DND-41 (cell line): ENCODE measurements around the gene ZMPSTE24.

Source experiments
- ATAC-seq: fragments of 200-7000 bp; cut with Tn5 transposase; 3 replicates; pipeline ENCODE4 v1.9.1; 2021; ENCODE audit warnings: low read depth; ENCODE audit not compliant: insufficient read depth
- DNase-seq: peaks from one replicate; pipeline ENCODE4 v3.0.0-alpha.2; 2020
- H2AFZ ChIP-seq: 2 replicates; pipeline ENCODE4 v1.6.0; 2012; ENCODE audit warnings: low read depth, low read length
- H3K27ac ChIP-seq: 2 replicates; pipeline ENCODE4 v1.5.1; 2012; ENCODE audit warnings: low read length, inconsistent platforms
- H3K27me3 ChIP-seq: fragments of 200-600 bp; sonication (generic); 2 replicates; pipeline ENCODE4 v1.6.0; 2012; ENCODE audit warnings: low read length, mild to moderate bottlenecking, inconsistent platforms; ENCODE audit not compliant: insufficient read depth, poor library complexity
- H3K36me3 ChIP-seq: 2 replicates; pipeline ENCODE4 v1.5.1; 2012; ENCODE audit warnings: low read length, inconsistent platforms; ENCODE audit not compliant: insufficient read depth
- H3K4me1 ChIP-seq: 2 replicates; pipeline ENCODE4 v1.5.1; 2012; ENCODE audit warnings: mild to moderate bottlenecking, low read length; ENCODE audit not compliant: insufficient read depth
- H3K4me2 ChIP-seq: 2 replicates; pipeline ENCODE4 v1.6.0; 2012; ENCODE audit warnings: mild to moderate bottlenecking, moderate library complexity, low read length, inconsistent platforms; ENCODE audit not compliant: insufficient read depth
- H3K4me3 ChIP-seq, 2 experiments: fragments of 200-600 bp in 1 of 2; shearing (Covaris generic) in 1 of 2; 2 replicates each; pipeline ENCODE4 v1.5.1; 2012 to 2016; ENCODE audit warnings: inconsistent platforms in 2 of 2, low read length in 2 of 2, mild to moderate bottlenecking in 2 of 2, low read depth in 1 of 2, moderate library complexity in 1 of 2
- H3K79me2 ChIP-seq: 2 replicates; pipeline ENCODE4 v1.6.0; 2012; ENCODE audit warnings: low read length, inconsistent platforms; ENCODE audit not compliant: insufficient read depth
- H3K9ac ChIP-seq: 2 replicates; pipeline ENCODE4 v1.6.0; 2012; ENCODE audit warnings: low read depth, mild to moderate bottlenecking, inconsistent platforms, low read length, moderate library complexity
- H3K9me3 ChIP-seq: 2 replicates; pipeline ENCODE4 v1.5.1; 2012; ENCODE audit warnings: low read length, moderate library complexity, mild to moderate bottlenecking, inconsistent platforms; ENCODE audit not compliant: insufficient read depth, severe bottlenecking
- H4K20me1 ChIP-seq: 2 replicates; pipeline ENCODE4 v1.6.0; 2012; ENCODE audit warnings: low read length; ENCODE audit not compliant: insufficient read depth
- CTCF ChIP-seq: IDR thresholded peaks from 2 replicates; pipeline ENCODE4 v1.5.1; 2012; ENCODE audit warnings: borderline replicate concordance, low read length, moderate library complexity, mild to moderate bottlenecking; ENCODE audit not compliant: poor library complexity, severe bottlenecking; ENCODE audit errors: extremely low read depth
- EZH2 ChIP-seq: IDR thresholded peaks from 3 replicates; pipeline ENCODE4 v1.6.1; 2012; ENCODE audit warnings: borderline replicate concordance, low read depth, mild to moderate bottlenecking, moderate library complexity, low read length, inconsistent platforms; ENCODE audit not compliant: severe bottlenecking

The ZMPSTE24 gene

GRCh38 chr1:40313329-40313957 lies 55.4 kb downstream of the ZMPSTE24 start:
- ATAC-seq = no peak
- H4K20me1 ChIP-seq = no peaks in the 10 kb centered on the region; the same call in 1 of the 2 replicates
- no peaks in the 10 kb centered on the region for H3K9me3 ChIP-seq
- H3K27ac ChIP-seq = no peak overlapping the region
- no peaks in the 10 kb centered on the region for H3K79me2 ChIP-seq
- H3K4me1 ChIP-seq = peaks cover 27% of the 10 kb centered on the region
- H2AFZ ChIP-seq = no peak overlapping the region
- H3K4me2 ChIP-seq = no peak overlapping the region
- no peak overlapping the region for H3K9ac ChIP-seq
- H3K36me3 ChIP-seq = no peaks in the 10 kb centered on the region
- peaks cover 29% of the 10 kb centered on the region for H3K27me3 ChIP-seq
- no peak for TF ChIP-seq CTCF
- TF ChIP-seq EZH2 = no peak
- no peak for DNase-seq
- H3K4me3 ChIP-seq = no peak overlapping the region

GRCh38 chr1:40313958-40314720 lies 56.1 kb downstream of the ZMPSTE24 start:
- H3K4me3 ChIP-seq = 0 out of 4 replicates have a peak overlapping the region, but pooled peaks of 1 of the 2 experiments have one; percentile 54
- peaks cover 27% of the 10 kb centered on the region for H3K4me1 ChIP-seq
- no peaks in the 10 kb centered on the region for H3K36me3 ChIP-seq
- no peak for TF ChIP-seq CTCF
- no peak for TF ChIP-seq EZH2
- peak overlapping the region; percentile 91; the same call in 1 of the 2 replicates for H2AFZ ChIP-seq
- no peak overlapping the region for H3K27ac ChIP-seq
- H4K20me1 ChIP-seq = no peaks in the 10 kb centered on the region; the same call in 1 of the 2 replicates
- ATAC-seq (no peak), DNase-seq (no peak)
- no peak overlapping the region; the same call in 1 of the 2 replicates for H3K9ac ChIP-seq
- H3K9me3 ChIP-seq = no peaks in the 10 kb centered on the region
- peaks cover 29% of the 10 kb centered on the region for H3K27me3 ChIP-seq
- peak overlapping the region; percentile 89 for H3K4me2 ChIP-seq
- no peaks in the 10 kb centered on the region for H3K79me2 ChIP-seq

- H3K27me3 ChIP-seq = peaks cover 29% of the 10 kb centered on the region
- TF ChIP-seq CTCF = no peak
- TF ChIP-seq EZH2 = no peak
- DNase-seq (no peak), ATAC-seq (no peak)
- peak overlapping the region; percentile 50; the same call in 1 of the 2 replicates for H3K27ac ChIP-seq
- peak overlapping the region; percentile 89 for H3K4me2 ChIP-seq
- H3K9ac ChIP-seq = peak overlapping the region; percentile 51
- no peaks in the 10 kb centered on the region for H3K9me3 ChIP-seq
- peak overlapping the region in 1 of 2 experiments; percentile 54; a peak in 2 of 4 replicates for H3K4me3 ChIP-seq
- peak overlapping the region; percentile 91 for H2AFZ ChIP-seq
- H3K79me2 ChIP-seq = no peaks in the 10 kb centered on the region
- peaks cover 27% of the 10 kb centered on the region for H3K4me1 ChIP-seq
- no peaks in the 10 kb centered on the region; the same call in 1 of the 2 replicates for H4K20me1 ChIP-seq
- H3K36me3 ChIP-seq = no peaks in the 10 kb centered on the region
Observed at GRCh38 chr1:40314721-40315238, 56.7 kb downstream of the ZMPSTE24 start.
